LoVo (cell line): ENCODE data around the gene SOX30.
A peak's percentile ranks its signal among the peaks of the same experiment; 100 is the strongest.

Source experiments
- DNase-seq: peaks from one replicate; pipeline ENCODE4 v3.0.0-alpha.2; 2016; ENCODE audit warnings: low spot score

The SOX30 gene

DNA sequence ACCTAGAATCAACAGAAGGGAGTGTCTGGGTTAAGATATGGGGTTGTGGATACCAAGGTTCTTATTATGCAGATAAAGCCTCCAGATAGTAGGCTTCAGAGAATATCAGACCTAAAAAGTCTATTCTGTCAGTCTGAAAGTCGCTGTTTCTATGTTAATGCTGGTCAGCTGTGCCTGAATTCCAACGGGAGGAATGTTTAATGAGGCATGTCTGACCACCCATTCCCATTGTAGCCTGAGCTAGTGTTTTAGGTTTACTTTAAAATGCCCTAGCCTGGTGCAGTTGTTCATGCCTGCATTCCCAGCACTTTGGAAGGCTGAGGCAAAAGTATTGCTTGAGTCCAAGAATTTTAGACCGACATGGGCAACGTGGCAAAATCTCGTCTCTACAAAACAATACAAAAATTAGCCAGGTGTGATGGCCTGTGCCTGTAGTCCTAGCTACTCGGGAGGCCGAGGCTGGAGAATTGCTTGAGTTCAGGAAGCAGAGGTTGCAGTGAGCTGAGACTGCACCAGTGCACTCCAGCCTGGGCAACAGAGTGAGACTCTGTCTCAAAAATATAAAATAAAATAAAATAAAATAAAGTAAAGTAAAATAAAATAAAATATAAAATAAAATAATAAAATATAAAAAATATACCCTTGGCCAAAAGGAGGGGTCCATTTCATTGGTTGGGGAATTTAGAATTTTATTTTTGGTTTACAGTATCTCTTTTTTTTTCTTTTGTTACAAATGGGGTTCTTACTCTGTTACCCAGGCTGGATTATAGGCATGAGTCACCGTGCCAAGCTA is 7.8 kb upstream of the SOX30 start:
- no peak for DNase-seq

DNA sequence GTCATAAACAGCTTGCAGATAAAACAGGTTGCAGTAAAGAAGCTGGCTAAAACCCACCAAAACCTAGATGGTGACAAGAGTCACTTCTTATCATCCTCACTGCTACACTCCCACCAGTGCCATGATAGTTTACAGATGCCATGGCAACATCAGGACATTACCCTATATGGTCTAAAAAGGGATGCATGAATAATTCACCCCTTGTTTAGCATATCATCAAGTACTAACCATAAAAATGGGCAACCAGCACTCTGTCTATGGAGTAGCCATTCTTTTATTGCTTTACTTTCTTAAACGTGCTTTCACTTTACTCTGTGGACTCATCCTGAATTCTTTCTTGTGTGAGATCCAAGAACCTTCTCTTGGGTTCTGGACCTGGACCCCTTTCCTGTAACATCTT is 6.7 kb upstream of the SOX30 start:
- no peak for DNase-seq

DNA sequence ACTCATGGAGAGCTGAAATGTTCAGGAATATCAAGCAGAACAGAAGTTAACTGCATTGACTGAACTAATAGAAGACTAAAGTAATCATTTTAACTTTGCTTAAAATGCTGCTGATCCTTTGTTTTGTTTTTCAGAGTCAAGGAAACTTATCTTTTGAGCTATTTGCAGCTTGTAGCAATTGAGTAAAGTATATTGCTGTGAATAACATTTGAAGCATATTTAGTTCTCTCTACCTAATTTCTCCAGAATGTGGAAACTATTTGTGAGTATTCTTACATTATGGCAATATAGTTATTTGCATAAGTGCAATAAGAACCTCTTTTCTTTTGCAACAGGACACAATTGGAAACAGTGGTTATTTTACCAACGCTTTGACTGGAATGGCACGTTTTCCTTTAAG is 5.3 kb upstream of the SOX30 start:
- no peak for DNase-seq

DNA sequence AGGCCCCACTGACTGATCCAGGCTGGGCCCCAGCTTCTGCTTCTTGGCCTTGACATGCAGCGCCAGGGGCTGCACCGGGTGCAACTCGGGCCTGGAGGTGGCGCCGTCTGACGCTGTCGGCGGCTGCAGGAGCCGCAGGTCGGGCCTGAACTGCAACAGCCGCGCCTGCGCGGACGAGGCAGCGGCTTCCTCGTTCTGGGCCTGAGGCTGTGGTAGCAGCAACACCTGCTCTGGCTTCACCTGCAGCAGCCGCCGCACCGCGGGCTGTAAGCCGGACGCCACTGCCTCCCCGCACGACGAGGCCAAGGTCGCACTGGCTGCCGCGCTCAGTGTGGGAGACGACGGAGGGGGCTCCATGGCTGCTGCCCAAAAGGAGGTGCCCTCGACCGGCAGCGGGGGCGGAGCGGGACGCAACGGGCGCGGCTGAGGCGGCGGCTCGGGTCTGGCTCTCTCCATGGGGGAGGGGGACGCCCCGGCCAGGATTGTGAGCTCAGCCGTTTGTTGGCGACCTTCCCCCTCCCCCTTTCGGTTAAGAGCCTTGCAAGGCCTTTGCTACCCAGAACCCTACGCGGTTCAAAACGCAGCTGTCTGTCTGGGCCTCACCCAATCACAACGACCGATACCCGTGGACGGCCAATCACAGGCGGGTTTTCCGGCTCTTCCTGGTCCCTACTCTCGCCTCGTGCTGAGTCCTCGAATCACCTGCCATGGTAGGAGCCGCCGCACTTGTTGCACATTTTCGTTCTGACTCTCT is 438 bp downstream of the SOX30 start:
- no peak for DNase-seq

DNA sequence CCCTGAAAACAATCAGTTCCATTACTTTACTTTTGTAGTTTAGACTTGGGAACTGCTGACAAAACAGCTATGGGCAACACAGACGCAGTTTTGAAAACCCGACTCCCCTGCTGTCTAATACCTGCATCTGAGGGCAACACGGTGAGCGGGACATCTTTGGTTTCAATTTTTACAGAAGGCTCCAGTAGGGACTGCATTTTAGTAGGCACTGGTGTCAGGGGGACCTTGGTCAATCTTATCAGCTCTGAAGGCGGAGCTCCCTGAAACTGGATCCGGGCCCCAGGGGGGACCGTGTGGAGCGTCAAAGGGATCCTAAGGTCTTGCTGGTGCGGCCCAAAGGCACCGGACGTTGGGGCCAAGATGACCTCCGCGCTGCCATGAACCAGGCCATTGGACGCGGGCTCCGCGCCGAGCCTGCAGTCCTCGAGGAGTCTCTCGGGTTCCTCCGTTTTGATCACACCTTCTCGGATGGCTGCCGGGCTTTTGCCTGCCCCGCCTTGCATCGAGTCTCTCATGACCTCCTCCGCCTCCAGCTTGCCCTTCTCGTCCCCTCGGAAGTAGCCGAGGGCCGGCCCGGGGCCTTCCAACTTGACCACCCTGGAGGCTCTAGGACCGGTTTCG is 1.1 kb downstream of the SOX30 start:
- DNase-seq, result no peak

DNA sequence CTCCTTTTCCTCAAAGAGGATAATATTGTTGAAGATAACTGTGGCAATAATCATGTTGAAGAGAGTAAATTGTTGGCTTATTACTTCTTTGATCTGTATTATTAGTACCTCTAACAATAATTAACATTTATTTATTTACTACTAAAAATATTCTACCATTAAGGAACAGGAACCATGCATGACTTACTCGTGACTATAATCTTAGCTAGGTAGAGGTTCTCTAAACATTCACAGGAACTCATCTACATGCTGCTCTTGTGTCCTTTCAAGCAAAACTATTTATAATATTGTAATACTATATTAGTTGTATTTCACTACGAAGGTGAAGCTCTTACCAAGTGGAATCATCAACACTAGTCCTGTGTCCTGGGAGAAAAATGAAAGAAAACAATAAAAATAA is 3.1 kb downstream of the SOX30 start:
- no peak for DNase-seq

DNA sequence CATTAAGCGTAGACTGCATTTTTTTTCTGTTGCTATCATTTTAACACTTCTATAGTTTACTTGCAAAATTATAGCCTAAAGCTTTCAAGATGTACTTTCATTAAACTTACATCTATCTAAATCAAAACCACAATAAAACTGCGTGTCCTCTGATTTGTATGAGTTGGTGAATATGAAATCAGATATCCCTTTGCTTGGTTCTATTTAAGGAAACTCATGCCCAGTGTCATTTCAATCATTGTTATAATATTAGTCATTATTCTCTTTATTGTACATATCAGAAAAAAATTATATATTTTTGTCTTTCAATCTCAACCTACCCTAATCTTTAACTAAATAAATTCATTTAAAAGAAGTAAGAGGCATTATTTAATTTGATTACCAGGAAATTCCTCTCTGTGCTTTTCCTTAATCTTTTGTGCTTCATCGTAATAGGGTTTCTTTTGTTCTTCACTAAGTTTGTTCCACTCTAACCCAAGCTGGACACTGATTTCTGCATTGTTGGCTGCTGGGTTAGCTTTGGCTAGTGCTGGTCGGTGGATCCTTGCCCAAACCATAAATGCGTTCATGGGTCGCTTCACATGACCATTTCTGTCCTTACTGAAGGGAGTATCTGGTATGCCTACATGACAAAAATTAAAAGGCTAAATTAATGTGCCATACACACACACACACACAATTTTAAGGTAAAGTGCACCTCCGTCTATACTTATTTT is 3.8 kb downstream of the SOX30 start:
- no peak for DNase-seq

DNA sequence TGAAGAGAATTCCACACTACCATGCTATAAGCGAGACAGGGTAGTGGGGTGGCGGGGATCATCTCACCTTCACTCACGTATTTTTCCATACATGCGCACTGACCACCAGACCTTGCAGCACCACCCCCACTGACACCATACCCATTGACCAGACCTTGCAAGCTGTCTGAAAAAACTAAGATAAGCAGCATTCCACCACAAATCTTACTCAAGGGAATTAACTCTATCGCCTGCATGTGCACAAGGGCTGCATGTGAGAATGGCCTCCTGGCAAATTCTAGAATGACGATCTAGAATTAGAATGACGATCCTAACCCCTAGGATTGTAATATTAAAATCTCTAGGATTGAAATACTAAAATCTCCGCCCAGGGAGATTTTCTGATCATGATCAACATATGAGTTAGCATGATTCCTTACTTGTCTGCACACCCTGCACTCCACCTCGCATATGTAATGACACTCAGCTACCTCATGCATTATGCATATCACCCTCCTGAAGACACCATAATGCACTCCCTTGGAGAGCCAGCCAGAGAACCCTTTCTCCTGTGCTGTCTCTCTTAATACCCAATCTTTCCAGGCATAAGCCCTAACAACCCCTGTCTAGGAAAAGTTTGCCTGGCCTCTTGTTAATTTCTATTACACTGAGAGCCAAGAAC is 11.7 kb downstream of the SOX30 start:
- no peak for DNase-seq

DNA sequence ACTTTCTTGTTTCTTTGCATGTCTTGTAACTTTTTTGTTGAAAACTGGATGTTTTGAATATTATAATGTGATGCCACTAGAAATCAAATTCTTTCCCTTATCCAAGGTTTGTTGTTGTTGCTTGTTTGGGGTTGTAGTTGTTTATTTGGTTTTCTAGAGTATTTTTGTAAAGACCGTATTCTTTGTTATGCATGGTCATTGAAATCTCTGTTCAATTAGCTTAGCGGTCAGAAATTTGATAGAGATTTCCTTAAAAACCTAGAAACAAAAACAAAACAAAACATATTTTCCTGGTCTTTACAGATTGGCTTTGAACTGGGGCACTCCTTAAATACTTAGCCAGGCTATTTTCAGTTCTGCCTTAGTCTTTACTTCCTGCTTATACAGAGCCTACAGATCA is 21.9 kb downstream of the SOX30 start:
- DNase-seq, result no peak

DNA sequence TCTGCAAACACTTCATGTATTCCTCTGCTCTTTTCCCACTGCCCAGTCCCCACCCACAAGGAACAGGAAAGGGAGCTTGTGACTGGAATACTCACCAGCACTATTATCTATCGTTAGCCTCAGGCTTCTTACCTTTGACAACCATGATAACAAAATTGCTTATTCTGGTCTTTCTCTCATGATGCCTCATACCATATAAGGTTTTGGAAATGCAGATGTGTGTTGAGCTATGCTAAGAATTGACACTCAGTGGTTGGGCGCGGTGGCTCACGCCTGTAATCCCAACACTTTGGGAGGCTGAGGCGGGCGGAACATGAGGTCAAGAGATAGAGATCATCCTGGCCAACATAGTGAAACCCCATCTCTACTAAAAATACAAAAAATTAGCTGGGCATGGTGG is 25.4 kb downstream of the SOX30 start:
- DNase-seq, result no peak

DNA sequence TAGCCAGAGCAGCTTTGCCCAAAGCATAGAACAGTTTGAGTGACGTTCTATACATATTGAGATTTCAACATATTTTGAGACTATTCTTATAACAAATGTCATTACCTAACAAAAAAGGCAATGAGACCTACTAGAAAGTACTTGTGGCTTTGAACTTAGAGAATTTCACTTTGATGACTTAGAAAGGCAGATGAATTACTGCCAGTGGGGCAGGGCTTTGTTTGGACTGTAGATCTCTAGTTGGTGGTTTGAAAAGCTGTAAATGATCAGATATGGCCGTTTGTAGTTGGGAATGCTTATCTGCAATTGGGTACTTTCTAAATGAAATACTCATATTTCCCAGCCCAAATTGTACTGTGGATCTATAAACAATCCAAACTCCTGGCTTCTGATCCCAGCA is 28.1 kb downstream of the SOX30 start:
- DNase-seq, result peak; percentile 29

DNA sequence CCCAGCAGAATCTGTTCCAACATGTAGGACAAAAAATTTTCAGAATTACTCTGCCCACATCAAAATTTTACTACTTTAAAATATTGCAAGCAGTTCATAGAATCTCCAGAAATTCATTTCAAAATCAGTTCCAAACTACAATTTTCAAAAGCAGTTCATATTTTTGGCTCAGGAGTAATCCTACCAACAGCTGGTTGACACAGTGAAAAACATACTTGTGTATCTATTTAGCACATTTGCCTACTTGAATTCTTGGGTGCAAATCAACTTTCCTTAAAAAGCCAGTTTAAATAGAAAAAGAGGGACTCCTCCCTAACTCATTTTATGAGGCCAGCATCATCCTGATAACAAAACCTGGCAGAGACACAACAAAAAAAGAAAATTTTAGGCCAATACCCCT is 31.5 kb downstream of the SOX30 start:
- no peak for DNase-seq

DNA sequence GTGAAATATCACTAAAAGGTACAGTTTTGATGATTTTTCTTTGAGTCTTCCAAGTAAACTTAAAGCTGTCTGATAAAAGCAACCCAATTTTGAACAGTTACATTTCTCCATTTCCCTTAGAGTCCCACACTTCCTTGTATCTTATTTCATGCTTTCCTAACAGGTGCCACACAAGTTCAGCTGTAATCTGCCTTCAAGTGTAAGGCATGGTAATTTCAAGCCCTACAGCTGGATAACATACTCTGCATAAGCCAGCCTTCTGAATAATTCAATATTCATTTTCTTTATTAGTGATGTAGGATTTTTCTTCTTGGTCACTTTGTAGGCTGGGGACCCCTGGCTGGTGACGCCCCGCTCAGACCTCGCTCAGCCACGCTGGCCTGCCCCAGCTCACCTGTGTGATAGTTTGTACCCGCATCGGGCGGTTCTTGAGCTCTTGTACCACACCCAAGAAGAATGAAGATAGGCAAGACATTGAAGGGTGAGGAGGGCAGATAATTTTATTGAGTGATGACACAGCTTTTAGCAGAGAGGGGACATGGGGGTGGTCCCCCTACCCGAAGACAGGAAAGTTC is 34.0 kb downstream of the SOX30 start:
- DNase-seq, result no peak

DNA sequence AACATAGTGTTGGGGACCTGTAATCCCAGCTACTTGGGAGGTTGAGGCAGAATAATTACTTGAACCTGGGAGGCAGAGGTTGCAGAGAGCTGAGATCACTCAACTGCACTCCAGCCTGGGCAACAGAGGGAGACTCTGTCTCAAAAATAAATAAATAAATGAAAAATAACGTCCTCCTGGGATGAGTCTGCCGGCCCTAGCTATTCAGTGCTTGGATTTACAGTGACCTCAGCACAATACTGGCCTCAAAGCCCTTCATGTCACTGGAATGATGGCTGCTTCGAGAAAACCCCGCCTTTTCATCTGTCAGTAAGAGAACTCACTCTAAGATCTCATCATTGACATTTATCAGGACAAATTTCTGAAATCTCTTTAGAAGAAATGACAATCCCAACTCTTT is 35.5 kb downstream of the SOX30 start:
- DNase-seq, result no peak

DNA sequence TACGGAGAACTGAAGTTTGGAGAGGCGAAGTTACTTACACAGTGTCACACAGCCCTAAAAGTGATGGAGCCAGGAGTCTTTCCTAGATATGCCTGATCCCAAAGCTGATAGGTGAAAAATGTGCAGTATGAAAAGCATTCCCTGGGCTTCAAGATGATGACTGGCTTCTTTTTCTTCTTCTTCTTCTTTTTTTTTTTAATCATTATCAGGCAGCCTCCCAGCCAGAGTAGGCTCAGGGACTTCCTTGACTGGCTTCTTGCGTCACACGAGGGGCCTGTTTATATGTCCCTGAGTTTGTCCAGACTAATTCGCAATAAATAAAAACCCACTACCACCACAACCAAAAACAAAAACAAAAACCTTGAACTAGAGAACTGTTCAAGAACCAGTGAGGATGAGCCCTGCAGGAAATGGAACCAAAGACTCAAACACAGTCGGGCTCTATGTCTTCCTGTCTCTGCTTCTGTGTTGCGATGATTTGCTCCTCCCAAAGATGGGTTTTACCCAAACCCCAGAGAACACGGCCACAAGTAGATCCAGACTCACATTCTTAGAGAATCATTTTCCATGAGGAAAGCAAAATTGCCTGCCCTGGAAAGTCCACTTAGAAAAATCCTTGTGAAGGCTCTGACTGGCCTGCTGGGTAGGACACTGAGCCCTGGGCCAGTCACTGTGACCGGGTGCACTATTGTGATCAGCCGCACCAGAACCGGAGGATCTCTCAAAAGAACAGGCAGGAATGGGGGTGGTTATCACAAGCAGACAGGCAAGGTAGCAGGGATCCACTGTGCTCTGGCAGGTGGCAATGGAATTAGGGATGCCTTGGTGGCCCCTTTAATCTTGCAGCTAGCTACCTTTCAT is 38.6 kb downstream of the SOX30 start:
- no peak for DNase-seq

DNA sequence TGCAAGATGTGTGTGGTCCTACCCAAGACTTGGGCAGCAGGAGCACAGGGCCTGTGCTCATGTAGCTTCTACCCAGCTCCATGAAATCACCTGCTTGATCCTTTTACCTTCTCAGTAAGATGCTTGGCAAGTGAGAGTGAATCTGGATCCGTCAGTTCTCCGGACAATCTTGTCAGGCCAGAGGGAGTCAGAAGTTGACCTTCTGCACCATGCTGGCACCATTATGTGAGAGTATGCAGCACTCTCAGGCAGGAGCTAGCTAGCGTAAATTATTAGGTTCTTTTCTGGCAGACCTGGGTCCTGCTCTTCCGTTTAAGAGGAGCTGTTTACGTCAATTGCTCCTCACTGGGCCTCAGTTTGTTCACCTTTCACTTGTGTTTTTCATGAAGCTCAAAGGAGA is 39.7 kb downstream of the SOX30 start:
- DNase-seq, result no peak

DNA sequence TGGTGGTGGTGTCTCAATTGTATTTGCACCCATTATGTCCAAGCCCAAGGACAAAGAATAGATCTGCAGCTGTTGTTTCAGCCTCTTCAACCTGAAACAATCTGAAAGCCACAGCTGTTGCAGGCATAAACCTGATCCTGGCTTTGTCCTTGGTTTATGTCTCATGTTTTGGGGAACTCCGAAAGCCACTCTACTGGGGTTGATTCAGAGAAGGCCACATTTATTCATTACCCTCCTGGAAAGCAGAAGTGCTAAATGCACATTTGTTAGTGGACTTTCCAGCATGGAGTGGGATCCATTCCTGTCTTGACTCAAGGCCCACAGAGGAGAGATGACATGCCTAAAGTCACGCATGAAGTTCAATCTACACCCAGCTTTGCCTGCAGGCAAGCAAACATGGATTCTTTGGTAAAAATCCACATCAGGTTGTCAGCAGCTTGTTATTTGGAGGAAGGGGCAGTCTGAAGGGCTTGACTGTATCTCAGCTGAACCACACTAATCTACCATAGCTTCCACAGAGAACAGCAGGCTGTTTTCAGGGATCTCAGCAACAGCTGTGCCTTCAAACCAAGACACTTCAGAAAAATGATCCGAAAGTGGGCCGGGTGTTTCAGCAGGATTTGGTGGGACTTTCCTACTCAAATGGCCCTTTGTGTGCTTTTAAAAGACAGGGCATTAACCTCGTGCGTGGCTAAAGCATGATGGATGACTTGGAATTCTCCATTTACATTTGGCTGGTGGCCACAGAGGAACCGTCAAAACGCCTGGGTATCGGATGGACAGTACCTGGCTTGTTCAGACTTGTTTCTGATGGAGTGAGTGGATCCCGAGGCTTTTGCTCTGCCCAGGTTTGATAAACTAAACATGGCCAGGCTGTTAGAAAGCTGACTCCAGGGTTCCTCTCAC is 40.4 kb downstream of the SOX30 start:
- no peak for DNase-seq

DNA sequence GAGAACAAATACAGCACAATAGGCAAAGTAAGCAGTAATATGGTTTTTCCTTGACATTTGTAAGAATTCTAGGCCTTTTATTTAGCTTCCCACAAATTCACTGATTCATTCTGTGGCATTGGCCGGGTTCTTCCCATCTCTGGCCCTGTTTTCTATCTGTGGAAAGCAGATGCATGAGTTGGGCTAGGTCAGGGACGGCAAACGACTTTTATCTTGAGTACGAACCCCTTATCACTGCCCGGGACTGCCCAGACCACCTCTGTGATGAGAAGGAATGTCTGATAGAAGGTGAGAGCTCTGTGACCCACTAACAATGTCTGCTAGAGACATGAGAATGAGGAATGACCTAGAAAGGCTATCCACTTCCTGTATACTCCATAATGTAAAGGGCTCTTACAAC is 41.2 kb downstream of the SOX30 start:
- DNase-seq, result no peak

DNA sequence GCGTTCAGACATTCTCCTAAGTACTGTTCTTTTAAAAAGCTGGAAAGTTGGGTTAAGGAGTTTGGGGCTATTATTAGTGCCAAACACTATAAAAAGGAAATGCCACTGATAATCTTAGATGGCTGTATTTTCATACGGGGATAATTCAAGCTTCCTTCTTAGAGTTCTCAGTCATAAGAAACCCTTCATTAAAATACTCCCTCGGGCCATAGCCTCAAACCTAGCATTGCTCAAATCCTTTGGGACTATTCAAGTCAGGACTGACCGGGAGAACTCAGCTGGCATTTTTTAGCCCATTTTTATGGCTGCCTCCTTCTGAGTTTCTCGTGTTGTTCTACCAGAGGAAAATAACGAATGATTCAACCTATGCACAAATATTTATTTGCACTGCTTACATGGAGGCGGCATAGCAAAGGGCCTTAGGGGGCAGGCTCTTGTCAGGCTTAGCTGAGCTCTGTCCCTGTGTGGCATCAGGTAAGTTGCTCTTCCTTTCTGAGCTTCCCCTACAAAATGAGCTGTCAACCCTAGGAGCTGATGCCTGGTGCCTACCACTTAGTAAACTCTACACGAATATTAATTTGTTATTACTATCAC is 43.2 kb downstream of the SOX30 start:
- DNase-seq, result no peak
